NCI-H1694 treated with DMSO at 0.1 percent for 48 hours (cell line): ENCODE results near the gene SRD5A2.

Source experiments
- DNase-seq: peaks from one replicate; lab custom pipeline; 2025; lab: John Stamatoyannopoulos, UW

The SRD5A2 gene

GRCh38 chr2:31580321-31581117, at the start of gene SRD5A2:
Gene SRD5A2, minus strand, starts transcription at chr2:31580938. Its CDS starts 38 bp downstream, at chr2:31580900.
- DNase-seq: no peak

DNA sequence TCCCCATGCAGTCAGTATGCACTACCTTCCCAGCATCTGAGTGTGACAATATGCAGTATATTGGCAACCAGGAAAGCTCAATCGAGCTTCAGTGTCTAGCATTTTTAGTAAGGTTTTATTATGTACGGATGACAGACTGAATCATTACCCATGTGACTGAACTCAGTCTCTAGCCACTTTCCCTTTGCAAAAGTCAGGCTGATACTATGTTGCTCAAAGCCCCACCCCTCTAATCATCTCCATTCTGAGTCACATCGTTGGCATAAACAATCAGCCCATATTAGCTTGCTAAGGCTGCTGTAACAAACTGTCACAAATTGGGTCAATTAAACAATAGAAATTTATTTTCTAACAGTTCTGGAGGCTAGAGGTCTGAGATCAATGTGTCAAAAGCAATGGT, 25.8 kb upstream of the SRD5A2 start:
- no peak for DNase-seq

DNA sequence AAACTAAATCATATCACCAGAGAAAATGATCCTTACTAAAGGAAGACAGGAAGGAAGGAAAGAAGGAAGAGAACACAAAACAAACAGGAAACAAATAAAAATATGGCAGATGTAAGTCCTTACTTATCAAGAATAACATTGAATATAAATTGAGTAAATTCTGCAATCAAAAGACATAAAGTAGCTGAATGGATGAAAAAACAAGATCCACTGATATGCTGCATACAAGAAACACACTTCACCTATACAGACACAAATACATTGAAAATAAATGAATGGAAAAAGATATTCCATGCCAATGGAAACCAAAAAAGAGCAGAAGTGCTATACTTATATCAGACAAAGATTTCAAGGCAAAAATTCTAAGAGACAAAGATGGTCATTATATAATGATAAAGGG, 18.0 kb upstream of the SRD5A2 start:
- no peak for DNase-seq

DNA sequence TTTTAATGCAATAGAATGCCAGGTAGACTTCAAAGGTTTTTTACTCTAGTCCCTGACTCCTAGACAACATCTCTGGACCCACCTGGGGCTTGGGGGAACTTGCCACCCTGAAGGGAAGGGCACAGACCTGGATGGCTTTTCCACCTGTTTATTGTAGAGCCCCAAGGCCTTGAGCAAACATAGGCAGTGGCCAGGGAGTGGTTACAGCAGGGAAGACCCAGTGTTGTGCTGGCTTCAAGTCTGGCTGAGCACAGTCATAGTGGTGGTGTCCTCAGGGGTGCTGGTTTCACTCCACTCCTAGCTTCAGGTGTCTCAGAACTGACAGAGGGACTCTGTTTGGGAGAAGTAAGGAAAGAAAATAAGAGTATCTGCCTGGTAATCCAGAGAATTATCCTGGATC, 5.5 kb upstream of the SRD5A2 start:
- no peak for DNase-seq

GRCh38 chr2:31581124-31581795, 522 bp upstream of the SRD5A2 start:
- no peak for DNase-seq

- DNase-seq: no peak
Observed at GRCh38 chr2:31579996-31580320, 780 bp downstream of the SRD5A2 start.

DNA sequence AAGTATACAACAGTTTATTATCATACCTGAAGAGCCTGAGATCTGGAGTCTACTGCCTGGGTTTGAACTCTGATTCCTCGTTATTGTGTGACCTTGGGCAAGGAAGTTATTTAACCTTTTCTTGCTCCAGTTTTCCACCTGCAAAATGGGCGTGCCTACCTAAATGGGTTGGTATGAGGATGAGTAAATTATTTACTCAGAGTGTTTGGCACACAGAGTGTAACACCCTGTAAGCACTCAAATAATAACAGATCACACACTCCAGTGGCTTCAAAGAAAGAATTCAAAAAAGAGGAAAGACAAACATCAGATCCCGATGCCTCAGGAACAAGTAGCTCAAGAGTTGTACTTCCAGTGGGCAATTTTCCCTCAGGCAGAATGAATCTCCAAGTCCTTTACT, 2.4 kb downstream of the SRD5A2 start:
- DNase-seq: no peak

- DNase-seq: no peak
Observed at GRCh38 chr2:31577143-31577542, 3.6 kb downstream of the SRD5A2 start.

GRCh38 chr2:31568585-31569201, 12.0 kb downstream of the SRD5A2 start:
- DNase-seq: no peak

GRCh38 chr2:31567679-31568078, 13.1 kb downstream of the SRD5A2 start:
- no peak for DNase-seq

DNA sequence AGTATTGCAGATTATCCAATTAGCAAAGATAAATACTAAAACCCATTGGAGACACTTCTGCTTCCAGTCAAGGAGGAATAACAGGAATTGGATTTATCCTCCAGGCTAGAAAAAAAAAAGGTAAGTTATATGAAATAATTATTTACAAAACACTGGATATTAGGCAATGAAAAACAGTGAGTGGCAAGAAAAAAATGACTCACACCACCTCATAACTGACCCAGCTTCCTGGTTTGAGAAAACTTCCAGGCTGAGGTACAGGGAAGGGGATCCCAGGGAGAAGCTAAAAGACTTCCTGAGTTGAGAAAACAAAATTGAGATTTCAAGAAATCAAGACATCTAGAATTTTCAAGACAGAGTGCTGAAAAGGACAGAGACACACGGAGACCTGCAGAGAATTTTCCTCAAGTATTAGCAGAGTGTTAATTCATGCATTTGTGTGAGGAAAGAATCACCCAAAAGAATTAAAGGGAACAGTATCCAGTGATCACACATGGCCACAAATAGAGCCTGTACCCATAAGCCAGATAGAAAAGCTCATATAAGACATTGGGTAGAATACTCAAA, 17.4 kb downstream of the SRD5A2 start:
- no peak for DNase-seq

DNA sequence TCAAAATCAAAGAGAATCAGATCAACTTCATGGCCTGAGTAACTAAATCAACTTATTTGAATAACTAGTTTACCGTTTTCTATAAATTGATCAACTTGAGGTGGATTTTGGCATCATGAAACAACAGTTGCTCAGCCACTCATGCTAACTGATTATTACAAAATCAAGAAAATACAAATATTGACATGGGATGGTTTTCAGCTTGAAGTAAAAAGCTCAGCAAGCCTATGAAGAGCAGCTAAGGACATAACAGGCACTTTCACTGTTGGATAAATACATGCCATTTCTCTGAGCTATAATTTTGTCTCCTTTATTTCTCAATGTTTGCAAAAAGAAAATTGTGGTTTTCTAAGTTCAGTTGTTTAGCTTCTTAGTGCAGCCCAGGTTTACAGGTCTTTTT, 18.9 kb downstream of the SRD5A2 start:
- no peak for DNase-seq

- no peak for DNase-seq
Observed at GRCh38 chr2:31558401-31559295, 22.1 kb downstream of the SRD5A2 start.

- DNase-seq: no peak
Observed at GRCh38 chr2:31556940-31557339, 23.8 kb downstream of the SRD5A2 start.

DNA sequence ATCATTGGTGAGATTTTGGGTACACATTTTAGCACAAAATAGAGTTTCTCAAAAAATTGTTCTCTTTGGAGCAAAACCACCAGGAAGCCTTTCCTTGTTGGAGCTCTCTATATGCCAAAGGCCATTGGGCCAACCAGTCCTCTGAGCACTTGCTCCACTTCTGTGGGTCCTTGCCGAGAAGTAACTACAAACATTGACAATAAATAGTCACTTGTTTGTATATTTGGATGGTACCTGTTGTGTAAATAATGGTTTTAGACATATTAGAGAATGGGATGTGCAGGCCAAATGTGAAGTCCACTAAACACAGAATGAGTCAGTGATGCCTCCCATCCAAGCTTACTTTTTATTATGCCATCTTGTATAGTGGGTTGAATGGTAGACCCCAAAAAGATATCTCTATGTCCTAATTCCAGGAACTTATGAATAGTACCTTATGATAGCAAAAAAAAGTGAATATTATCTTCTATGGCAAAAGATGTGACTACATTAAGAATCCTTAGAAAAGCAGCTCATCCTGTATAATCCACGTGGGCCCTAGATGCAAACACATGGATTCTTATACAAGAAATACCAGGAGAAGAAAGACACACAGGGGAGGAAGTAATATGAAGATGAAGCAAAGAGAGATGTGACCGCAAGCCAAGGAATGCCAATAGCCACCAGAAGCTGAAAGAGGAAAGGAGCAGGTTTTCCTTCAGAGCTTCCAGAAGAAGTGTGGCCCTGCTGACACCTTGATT, 24.6 kb downstream of the SRD5A2 start:
- no peak for DNase-seq

- DNase-seq: no peak
Observed at GRCh38 chr2:31553362-31553761, 27.4 kb downstream of the SRD5A2 start.

DNA sequence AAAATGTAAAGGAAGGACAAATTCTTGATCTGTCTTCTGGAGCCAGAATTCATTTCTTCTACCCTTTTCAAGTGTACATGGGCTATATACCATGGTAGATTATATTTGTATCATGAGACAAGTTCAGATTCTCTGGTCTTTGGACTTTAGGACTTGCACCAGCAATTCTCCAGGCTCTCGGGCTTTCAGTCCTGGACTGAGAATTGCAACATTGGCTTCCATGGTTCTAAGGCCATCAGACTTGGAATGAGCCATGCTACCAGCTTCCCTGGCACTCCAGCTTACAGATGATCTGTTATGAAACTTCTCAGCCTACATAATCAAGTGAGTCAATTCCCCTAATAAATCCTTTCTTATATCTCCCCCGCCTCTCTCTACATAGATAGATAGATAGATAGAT, 33.3 kb downstream of the SRD5A2 start:
- no peak for DNase-seq

DNA sequence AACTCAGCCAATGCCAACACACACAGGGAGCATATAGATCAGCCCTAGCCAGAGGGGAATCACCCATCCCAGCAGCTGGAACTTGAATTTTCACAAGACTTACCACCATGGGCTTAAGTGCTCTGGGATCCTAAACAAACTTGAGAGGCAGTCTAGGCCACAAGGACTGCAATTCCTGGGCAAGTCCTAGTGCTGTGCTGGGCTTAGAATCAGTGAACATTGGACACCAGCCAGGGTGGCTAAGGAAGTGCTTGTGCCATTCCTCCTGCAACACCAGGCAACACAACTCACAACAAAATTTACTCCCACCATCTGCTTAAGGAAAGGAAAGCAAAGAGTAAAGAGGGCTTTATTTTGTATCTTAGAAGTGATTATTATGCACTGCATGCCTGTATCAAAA, 38.9 kb downstream of the SRD5A2 start:
- DNase-seq: no peak

DNA sequence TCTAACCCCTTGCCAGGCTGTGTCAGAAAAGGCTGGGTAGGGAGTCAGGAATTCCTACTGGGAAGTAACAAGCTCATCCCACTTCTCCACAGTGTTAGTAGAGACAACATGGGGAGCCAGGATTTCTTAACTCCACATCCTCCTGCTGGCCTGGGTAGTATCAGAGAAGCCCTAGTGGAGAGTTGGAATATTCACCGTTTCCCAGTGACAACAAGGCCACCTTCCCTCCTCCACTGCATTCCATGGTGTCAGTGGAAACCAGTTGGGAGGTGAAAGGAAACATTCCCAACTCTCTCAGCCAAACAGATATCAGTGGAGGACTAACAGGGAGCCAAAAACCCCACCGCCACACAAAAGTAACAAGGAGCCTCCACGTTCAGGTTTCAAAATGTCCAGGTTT, 41.2 kb downstream of the SRD5A2 start:
- DNase-seq: no peak

DNA sequence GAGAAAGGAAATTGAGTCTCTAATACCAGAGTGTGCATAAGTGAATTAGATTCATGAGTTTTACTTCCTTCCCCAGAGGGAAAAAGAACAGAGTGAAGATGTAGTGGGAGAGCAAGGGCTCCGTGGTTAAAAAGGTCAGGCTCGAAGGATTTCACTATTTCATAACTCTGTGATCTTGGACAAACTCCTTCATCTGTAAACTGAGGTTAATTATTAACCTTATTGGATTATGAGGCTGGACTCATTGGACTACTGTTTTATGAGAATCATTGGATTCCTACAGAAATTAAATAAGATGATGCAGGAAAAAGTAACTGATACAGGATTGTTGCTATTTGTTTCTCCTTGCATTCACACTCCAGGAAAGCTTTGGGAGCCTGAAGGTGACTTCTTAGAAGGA, 45.0 kb downstream of the SRD5A2 start:
- DNase-seq: no peak

GRCh38 chr2:31534636-31535035, 46.1 kb downstream of the SRD5A2 start:
- DNase-seq: no peak
